GM13976 (cell line): ENCODE data around the gene FKBP3.

ENCODE experiments used
- DNase-seq: peaks from one replicate; pipeline ENCODE4 v3.0.0; 2012; ENCODE audit warnings: low spot score
- CTCF ChIP-seq: IDR thresholded peaks from 2 replicates; pipeline ENCODE4 v1.5.1; 2012; ENCODE audit warnings: borderline replicate concordance, mild to moderate bottlenecking; ENCODE audit not compliant: insufficient read depth; ENCODE audit errors: extremely low read depth, missing control alignments, control extremely low read depth
- in situ Hi-C: fragments of 300-500 bp; cut with MboI; formaldehyde crosslinking; loops from one replicate; pipeline ENCODE4 v1.12.0; 2022; ENCODE audit warnings: low sequenced_read_pairs, mixed read lengths, inconsistent platforms; ENCODE audit not compliant: unreplicated experiment

FKBP3 gene

GRCh38 chr14:45068396-45068795, 65.9 kb downstream of the FKBP3 start:
- in situ Hi-C loops = no loop called here
- no peak for TF ChIP-seq CTCF
- no peak for DNase-seq

GRCh38 chr14:45066667-45067066, 67.6 kb downstream of the FKBP3 start:
- no peak for DNase-seq
- no peak for TF ChIP-seq CTCF
- in situ Hi-C loops = no loop called here

- no peak for TF ChIP-seq CTCF
- DNase-seq = no peak
- in situ Hi-C loops = no loop called here
These were observed 68.3 kb downstream of the FKBP3 start for GRCh38 chr14:45065956-45066355.
